Activated CD8-positive, alpha-beta memory T cell treated with anti-CD3 and anti-CD28 coated beads, Interleukin-2, amount 50 U/mL, for 24 hours (primary cell): ENCODE measurements around the gene MOV10.

Experiments used
- DNase-seq: peaks from one replicate; pipeline ENCODE4 v3.0.0-alpha.2; 2020; ENCODE audit errors: extremely low read depth

The MOV10 gene

DNA sequence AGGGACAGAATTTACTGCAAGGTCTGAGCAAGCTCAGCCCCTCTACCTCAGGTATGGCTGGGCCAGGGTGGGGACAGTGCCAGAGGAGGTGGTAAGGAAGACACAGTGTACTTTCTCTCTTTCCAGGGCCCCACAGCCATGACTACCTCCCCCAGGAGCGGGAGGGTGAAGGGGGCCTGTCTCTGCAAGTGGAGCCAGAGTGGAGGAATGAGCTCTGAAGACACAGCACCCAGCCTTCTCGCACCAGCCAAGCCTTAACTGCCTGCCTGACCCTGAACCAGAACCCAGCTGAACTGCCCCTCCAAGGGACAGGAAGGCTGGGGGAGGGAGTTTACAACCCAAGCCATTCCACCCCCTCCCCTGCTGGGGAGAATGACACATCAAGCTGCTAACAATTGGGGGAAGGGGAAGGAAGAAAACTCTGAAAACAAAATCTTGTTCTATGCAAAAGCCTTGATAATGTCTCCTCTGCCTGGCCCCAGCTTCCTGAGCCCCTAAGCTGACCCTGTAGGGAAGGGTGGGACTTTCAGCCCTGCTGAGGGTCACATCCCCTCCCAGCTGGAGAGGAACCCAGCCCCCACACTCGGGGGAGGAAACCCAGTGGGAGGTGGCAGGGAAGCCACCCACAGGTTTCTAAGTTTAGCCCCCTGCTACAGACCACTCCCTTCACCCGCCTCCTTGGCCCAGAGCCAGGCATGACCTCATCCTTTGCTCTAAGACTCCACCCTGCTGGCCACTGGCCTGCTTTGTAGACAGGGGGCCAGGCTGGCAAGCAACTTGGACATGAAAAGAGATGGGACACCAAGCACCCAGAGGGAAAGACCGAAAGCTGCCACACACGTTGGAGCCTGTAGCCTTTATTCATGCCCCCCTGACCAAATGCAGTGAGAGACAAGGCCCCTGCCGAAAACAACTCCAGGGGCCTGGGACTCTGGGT, 26.1 kb downstream of the MOV10 start:
- no peak for DNase-seq

DNA sequence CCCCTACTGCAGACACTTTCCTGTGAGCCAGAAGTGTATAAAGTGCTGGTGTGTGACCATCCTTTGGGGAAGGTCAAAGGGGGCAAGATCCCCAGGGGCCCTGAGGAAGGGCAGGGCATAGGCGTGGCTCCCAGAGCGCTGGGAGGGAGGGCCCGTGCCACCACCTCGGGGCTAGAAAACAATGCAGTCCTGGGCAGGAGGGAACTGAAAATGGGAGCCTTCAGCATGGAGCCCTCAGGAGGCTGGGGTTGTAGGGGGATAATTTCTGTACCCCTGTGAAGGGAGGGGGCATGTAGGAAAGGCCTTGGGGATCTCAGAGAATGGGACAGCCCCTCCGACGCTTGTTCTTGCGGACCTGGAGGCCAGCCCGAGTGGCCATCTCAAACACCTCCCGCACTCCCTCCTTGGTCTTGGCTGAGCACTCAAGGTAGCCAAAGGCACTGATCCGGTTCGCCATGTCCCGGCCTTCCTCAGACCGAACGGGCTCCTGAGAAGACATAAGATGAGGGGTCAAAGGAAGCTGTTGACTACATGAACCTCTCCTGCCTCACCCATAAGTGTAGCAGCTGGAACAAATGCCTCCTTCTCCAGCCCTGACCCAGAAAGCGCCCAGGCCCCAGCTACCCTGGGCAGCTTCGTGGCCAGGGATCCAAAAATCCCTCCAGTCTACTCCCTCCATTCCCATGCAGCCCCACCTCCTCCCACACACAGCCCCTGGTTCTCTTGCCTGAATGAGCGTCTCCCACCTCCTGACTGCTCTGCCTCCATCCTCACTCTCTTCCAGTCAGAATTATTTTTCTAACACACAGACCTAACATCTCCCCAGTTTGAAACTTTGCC, 27.0 kb downstream of the MOV10 start:
- DNase-seq = no peak

DNA sequence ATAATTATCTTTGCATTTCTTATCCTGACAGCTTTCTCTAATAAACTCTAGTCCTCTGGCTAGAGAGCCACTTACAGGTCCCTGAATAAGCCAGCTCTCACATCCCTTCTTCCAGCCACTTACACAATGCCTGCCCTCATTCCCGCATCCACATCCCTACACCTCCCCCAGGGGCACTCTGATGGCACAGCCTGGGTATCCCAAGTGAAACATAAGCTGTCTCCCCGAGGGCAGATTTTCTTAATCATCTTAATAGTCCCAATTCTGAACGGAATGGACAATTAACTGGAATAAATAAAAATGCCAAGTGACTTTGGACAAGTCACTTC, 27.6 kb downstream of the MOV10 start:
- DNase-seq = no peak

DNA sequence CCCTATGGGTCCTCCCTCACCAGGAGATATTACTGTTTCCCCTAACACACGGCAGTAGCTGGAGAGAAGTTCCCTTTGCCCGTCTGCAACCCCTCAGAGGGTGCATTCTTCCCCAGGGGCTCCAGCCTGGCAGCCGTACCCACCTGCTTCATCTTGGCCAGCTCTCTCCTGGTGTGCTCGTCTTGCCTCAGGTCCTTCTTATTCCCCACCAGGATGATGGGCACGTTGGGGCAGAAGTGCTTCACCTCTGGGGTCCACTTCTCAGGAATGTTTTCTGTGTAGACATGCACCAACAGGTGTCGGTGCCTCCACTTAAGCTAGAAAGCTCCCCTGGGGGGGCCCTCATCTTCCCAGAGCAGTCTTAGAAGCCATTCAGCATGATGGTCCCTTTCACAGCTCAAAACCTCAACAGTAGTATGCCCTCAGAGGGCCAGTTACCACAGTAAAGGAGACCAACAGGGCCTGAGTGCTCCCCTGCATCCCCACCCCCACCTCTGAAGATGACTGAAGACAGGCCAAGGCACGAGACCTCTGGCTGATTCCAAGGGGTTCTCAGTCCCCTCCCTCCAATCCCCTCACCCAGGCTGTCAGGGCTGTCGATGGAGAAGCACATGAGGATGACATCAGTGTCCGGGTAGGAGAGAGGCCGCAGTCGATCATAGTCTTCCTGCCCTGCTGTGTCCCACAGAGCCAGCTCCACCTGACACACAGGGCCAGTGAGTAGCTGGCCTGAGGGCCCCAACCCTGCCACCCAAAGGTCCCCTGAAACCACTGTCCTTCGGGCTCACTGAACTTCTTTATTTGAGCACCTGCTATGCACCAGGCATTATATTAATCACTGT, 28.2 kb downstream of the MOV10 start:
- no peak for DNase-seq

DNA sequence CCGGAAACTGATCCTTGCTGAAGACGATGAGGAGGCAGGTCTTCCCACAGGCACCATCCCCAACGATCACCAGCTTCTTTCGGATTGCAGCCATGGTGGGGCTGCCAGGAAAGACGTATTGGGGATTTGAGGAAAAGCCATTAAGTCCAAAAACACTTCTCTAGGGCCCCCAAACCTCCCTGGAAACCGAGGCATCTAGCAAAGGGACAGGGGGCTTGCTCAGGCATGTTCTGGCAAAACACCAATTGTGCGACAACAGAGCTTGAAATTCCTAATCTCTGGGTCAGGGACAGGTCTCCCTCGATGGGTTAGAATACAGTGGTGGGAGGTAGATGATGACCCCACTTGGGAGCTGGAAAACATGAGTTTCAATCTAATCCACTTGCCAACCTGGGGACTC, 29.2 kb downstream of the MOV10 start:
- DNase-seq = no peak

DNA sequence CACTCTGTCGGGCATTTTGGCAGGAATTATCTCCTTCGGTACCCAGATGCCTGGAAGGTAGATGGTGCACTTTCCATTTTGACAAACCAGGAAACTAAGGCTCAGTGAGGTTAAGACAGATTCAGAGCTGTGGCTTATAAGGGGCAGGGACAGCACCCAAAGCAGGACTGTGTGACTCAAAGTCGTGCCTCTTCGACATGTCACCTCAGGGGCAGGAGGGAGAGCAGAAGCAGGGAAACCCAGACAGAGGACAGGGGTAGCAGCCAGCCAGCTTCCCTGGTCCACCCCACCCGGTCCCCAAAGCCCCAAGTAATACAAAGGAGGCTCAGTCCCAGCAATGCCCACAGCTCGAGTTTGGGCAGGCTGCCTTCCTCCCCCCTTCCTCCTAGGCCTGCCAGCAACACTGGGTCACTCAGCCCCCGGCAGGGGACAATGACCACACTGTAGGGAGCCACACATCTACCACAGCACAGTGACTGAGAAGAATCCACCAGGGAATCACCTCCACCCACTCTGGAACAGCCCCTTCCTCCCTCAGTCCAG, 30.0 kb downstream of the MOV10 start:
- DNase-seq = no peak

DNA sequence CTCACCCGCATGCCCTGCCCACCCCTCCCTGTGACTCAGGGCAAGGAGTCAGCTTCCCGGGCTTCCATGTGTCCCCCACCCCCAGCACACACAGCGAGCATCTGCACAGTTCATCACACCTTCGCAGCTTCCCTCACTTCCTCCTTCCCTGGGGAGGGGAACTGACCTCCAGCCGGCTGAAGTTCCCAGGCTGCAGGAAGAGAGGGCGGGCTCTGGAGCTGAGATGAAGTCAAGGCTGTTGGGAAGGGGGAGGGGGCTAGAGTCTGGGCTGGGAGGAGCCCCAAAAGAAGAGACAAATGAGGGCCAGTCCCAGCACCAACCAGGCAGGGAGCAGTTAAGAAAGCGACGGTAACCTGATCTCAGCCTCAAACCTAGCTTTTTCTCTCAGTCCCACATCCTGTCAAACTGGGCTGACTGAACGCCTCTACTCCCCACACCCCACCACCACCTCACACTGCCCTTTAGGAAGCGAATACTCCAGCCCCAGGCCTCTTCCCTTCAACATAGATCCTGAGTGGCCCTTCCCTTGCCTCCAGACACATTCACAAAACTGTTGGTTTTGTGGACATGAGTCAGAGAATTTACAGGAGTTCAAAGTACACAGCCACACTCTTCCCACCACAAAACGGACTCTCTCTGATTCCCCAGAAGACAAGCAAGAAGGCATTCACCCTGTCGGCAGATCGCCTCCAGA, 30.6 kb downstream of the MOV10 start:
- DNase-seq = no peak

DNA sequence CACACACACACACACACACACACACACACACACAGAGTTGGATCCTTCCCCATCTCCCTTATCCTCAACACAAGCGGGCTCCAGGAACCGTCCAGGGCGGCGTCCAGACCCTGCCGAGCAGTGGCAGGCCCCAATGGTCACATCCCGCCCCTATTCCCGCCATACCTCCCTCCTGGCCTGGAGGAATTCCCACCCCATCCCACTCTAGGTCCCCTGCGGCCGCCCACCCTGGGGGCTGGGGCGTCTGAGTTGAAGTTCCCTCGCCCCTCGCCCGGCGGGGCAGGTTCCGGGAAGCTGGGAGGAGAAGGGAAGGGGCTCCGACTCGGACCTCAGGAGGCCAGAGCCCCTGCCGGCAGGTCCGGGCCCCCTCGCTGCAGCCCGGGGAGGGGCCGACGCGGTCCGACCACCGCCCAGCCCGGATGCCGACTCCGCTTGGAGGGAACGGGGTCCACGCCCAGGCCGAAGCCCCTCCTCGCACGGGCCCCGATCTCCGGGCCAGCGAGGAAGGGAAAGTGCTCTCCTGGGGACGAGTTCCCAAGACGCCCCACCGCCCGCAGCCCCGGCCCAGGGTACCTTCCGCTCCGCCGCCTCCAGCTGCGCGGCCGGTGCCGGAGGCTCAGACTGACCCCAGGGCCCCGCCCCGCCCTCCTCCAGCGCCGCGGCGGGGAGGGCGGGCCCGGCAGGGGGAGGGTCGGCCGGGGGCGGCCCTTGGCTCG, 32.2 kb downstream of the MOV10 start, which contains the start of gene RHOC:
RHOC (minus strand) TSS at position 623 of the 716 bp plus-strand sequence. CDS start 3,328 bp downstream, outside the sequence.
- no peak for DNase-seq

DNA sequence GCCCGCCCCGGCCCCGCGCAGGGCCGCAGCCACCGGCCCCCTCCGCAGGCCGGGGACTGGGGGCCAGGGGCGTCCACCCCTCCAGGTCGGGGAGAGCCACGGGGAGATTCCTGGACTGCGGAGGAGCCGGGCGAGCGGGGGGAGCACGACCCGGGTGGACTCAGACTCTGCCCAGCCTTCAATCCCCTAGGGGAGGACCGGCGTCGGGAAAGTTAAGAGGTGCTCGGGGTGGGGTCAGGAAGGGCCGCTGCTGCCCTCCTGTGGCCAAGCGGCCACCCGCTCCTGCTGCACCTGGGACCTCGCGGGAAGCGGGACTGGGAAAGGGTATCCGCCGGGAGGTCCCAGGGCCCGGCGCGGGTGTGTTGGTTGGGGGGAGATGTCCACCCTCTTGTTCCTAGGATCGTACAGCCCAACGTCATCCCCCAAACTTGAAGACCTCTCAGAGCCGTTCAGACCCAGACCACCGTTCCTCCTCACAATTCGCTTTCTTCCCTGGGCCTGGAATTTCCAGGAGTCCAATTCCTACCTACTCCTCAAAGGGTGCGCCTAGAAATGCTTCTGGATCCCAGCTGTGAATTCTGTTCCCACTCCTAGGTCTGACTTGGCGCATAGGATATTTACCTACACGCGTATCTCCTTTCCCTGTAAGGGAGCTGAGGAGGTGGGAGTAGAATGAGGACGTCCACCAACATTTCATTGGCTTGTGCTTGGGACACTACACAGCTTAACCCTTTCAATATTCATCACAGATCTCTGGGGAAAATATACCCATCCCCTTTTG, 33.0 kb downstream of the MOV10 start:
- DNase-seq = no peak

DNA sequence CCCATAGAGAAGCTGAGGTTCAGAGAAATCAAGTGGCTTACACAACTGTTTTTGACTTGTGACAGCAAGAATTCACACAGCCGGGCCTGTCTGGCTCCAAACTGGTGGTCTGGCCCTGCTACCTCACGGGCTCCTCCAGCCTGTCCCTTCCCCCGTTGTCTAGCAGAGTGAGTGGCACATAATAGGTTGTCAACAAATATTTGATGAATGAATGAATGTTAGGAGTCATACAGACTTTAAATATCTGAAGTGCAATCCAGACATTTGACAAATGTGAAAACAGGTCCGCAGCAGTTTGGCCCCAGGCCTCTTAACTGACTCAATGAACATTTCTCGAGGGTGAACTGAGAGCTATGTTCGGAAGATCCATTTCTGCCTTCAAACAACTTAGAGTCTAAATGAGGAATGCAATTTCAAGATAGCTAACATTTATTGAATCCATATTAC, 33.6 kb downstream of the MOV10 start:
- DNase-seq = no peak

DNA sequence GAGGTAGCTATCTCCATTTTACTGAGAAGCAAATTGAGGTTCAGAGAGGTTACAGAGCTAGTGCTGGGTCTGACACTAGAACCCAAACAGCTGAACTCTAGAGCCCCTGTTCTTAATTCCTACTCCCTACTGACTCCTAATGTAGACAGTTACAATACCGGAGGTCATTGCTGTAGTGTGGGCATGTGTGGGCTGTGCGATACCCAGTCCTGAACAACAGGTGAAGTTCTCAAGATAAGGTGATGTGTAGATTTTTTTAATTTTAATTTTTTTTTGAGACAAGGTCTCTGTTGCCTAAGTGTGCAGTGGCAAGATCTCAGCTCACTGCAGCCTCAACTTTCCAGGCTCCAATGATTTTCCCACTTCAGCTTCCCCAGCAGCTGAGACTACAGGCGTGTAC, 34.0 kb downstream of the MOV10 start:
- DNase-seq = no peak

DNA sequence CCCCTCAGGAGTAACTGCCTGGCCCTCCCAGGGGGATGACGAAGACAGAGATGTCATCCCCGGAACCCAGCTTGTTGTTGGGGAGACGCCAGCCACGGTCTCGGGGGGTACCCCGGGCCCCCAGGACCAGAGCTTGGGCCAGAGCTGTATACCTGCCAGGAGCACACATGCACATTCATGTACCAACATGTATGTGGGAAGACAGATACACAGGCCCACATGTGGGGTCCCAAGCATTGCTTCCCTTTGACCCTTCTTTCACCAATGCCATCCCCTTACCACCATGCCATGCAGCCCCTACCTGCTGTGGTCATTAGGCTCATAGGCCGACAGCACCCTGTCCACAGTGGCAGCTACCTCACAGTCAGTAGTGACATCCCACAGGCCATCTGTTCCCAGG, 35.7 kb downstream of the MOV10 start:
- no peak for DNase-seq

DNA sequence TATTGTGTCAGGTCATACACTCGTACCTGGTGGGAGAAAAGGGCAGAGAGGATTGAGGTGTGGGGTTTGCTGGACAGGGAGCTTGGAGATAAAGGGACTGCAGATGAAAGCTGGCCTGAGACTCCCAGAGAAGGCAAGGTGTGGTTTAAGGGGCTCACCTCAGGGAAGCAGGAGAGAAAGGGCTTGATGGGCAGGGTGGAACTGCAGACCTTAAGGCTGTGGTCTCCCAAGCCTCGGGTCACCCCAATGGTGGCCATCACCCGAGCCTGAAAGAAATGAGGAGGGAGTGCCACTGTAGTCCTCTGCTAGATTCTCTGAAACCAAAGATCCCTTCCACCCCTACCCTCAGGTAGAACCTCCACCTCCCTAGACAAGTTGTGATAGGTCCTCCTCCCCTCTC, 36.1 kb downstream of the MOV10 start:
- DNase-seq = no peak

DNA sequence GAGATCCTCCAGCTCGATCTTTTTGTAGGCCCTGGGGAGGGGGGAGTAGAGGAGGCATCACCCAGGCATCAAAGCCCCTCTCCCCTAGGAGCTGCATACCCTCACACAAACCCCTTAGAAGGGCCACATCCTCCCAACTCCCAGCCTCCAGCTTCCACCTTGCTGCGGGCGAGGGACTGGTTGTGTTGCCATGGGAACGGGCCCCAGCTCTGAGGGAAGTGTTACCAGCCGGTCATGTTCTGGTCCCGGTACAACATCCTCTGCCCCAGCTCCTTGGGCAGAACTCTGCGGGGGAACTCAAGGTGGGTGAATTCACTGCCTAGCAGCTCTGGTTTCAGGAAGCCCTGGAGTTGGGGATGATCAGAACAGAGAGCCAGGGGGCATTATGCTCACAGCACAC, 36.6 kb downstream of the MOV10 start:
- DNase-seq = no peak

DNA sequence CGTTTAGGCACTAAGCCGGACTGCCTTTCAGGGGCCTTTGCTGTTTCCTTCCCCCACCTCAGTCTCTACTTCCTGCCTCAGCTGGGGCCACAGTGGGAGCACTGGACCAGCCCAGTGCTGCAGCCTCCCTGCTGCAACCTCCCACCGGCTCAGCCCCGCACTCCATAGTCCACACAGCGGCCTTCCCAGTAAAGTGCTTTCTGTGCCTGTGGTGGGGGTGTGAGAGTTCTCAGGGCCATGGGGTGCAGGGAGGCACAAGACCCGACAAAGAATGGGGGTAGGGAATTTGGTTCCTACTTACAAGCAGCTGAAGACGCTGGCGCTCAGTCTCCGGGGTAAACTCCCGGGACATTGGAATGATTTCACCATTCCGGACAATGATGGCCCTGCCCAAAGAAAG, 37.2 kb downstream of the MOV10 start:
- DNase-seq = no peak

DNA sequence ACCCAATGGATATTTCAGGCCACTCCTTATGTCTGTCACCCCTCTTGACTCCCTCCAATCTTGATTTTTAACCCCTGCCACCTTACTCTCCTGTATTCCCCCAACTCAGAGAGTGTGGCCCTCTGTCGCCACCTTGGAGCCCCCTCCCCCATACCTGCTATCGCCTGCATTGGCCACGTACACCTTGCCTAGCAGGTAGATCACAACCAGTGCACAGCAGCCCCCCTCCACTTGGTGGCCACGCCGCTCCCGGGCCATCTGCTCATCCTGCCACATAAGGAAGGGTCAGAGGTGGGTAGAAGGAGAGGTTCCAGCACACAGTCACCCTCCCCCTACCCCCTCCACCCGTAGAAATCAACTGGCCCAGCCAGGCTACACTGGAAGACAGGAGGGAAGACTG, 37.7 kb downstream of the MOV10 start:
- no peak for DNase-seq

DNA sequence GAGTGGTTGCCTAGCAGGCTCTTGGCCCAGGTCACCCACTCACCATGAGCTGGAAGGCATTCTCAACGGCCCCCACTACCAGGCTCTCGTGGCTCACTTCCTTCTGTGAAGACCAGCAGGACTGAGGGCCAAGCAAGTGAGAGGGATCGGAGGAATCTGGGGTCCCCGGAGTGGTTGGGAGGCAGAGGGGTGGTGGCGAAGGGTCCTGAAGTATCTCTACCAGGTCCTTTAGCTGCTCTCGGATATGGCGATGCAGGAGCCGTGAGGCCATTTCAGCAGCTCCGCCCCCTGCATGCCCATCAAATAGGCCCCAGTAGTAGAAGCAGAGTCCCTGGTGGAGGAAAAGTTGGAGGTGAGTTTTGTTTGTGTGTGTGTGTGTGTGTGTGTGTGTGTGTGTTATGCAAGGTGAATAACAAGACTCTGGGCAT, 38.3 kb downstream of the MOV10 start:
- DNase-seq = no peak

DNA sequence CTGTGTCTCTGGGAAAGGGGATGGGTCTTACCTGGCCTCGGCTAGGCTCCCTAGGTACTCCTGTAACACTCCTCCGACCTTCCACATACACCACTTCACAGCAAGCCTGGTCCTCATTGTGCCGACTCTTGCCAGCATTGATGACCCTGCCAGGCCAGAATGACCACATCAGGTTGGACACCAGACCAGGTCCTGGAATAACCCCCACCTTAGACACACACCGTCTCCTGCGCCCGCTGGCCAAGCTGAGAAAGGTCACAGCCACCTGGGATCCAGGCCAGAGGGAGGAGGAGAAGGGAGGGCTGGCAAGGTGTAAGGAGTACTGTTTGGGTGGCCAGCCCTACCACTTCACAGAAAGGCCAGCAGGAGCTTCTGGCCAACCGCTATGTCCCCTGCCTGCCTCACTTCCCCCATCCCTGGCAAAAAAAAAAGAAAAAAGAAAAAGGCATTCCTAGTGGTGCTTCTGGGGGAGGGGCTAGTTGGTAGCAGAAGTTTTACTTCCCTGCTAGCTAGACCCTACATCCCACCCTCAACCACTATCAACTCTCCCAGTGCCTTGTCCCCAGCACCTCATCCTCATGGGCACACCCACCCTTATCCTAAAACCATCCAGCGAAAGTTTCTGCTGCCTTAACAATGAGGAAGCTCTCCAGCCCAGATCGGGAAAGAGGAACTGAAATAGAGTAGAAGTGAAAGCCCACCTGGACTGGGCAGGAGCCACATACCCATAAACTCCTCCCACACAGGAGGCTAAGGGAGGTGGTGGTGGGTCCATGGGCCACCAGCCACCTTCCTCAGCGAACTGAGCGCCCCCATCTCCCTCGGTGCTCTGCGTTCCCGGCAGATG, 39.2 kb downstream of the MOV10 start:
- no peak for DNase-seq
